ENCODE data around the gene OR5H1. TPM values are rescaled to one million over a fixed set of nuclear protein-coding genes. Genes with fewer than 3 reads are reported as not detected.

The OR5H1 gene
- not detected in 2 replicates for polyA plus RNA-seq (2011; rRNA removed)
- not detected in 2 replicates for polyA minus RNA-seq (2011; rRNA and poly(A)+ RNA removed)

DNA sequence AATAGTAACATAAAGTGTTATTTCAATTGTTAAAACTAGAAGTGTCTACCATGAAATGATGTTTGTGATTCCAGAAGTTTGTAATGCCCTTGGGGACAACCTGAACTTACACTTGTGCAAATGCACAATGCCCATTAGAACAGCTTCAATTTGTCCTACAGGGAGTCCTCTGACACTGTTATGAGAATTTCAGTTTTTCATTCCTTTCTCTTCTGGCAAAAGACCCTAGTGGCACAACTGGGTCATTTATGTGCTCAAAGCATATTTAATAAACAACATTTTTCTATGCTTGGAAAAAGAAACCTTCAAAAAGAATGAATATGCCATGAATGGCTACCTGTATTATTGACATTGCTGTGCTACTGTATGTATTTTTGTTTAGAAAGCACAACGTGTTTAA, at the start of gene OR5H1:
Gene OR5H1 (plus strand): TSS at position 301 of the 400 bp plus-strand sequence. CDS start 1,977 bp downstream, outside the sequence.
- POLR2A ChIA-PET, result no interaction called here

DNA sequence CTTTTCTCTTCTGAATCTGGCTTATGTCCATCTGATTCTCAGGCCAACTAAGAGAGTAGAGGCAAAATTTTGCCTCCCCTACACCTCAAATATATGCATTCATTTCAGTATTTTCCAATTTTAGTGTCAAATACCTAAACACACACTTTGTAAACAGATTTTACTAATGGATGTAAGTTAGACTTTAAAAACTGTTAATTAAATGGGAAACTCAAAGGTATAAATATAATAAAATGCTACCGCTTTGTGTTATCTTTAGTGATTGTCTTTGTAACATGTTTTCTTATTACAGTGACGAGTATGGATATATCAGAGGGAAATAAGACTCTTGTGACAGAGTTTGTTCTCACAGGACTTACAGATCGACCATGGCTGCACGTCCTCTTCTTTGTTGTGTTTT, 43.6 kb upstream of the OR5H1 start, which contains the start of gene OR5AC2:
Gene OR5AC2 (plus strand): TSS at position 301 of the 400 bp plus-strand sequence. CDS start 0 bp downstream, at position 301.
- H3K4me3 ChIP-seq (ENCODE audit: low read depth, low read length), result no peak within 1 kb of the TSS
- H3K9me3 ChIP-seq (ENCODE audit: control insufficient read depth, insufficient read depth, low read length), result no peaks in the 10 kb centered on the region; the same call in 1 of the 2 replicates
- no peak within 1 kb of the TSS for H3K27ac ChIP-seq (ENCODE audit: low read depth, low read length)
- ChIA-PET POLR2A (no interaction called here), CTCF (no interaction called here)
- TF ChIP-seq, protein P1, sequence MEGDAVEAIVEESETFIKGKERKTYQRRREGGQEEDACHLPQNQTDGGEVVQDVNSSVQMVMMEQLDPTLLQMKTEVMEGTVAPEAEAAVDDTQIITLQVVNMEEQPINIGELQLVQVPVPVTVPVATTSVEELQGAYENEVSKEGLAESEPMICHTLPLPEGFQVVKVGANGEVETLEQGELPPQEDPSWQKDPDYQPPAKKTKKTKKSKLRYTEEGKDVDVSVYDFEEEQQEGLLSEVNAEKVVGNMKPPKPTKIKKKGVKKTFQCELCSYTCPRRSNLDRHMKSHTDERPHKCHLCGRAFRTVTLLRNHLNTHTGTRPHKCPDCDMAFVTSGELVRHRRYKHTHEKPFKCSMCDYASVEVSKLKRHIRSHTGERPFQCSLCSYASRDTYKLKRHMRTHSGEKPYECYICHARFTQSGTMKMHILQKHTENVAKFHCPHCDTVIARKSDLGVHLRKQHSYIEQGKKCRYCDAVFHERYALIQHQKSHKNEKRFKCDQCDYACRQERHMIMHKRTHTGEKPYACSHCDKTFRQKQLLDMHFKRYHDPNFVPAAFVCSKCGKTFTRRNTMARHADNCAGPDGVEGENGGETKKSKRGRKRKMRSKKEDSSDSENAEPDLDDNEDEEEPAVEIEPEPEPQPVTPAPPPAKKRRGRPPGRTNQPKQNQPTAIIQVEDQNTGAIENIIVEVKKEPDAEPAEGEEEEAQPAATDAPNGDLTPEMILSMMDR (IDR thresholded peaks at IDR 0.05; ENCODE audit: low read depth, low read length), result no peak
- H3K27me3 ChIP-seq (ENCODE audit: control insufficient read depth, insufficient read depth, low read length), result no peaks in the 10 kb centered on the region
- no peak for DNase-seq (ENCODE audit: low read depth, low spot score)

More for the DNA sequence above, at the start of gene OR5H1:
- CTCF ChIA-PET, result no interaction called here
- TF ChIP-seq, protein P1 (IDR thresholded peaks at IDR 0.05; ENCODE audit: low read depth, low read length), result no peak
- Histone ChIP-seq H3K9me3 (ENCODE audit: control insufficient read depth, insufficient read depth, low read length) (no peaks in the 10 kb centered on the region), H3K27me3 (ENCODE audit: control insufficient read depth, insufficient read depth, low read length) (no peaks in the 10 kb centered on the region), H3K4me3 (ENCODE audit: low read depth, low read length) (no peak within 1 kb of the TSS), H3K27ac (ENCODE audit: low read depth, low read length) (no peak within 1 kb of the TSS)
- no peak for DNase-seq (ENCODE audit: low read depth, low spot score)

DNA sequence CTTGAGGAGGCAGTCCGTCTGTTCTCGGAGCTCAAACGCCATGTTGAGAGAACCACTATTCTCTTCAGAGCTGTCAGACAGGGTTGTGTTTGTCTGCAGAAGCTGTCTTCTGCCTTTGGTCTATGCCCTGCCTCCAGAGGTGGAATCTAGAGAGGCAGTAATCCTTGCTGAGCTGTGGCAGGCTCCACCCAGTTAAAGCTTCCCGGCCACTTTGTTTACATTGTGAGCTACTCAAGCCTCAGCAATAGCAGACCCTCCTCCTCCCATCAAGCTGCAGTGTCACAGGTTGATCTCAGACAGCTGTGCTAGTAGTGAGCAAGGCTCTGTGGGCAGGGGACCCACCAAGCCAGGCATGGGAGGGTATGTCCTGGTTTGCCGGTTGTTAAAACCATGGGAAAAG, 34.6 kb upstream of the OR5H1 start:
- no peak overlapping the region for H3K4me3 ChIP-seq (ENCODE audit: low read depth, low read length)
- H3K27ac ChIP-seq (ENCODE audit: low read depth, low read length), result no peak overlapping the region
- ChIA-PET CTCF (no interaction called here), POLR2A (no interaction called here)
- no peaks in the 10 kb centered on the region for H3K9me3 ChIP-seq (ENCODE audit: control insufficient read depth, insufficient read depth, low read length)
- H3K27me3 ChIP-seq (ENCODE audit: control insufficient read depth, insufficient read depth, low read length), result no peaks in the 10 kb centered on the region
- no peak for DNase-seq (ENCODE audit: low read depth, low spot score)
- TF ChIP-seq, protein P1 (IDR thresholded peaks at IDR 0.05; ENCODE audit: low read depth, low read length), result no peak

DNA sequence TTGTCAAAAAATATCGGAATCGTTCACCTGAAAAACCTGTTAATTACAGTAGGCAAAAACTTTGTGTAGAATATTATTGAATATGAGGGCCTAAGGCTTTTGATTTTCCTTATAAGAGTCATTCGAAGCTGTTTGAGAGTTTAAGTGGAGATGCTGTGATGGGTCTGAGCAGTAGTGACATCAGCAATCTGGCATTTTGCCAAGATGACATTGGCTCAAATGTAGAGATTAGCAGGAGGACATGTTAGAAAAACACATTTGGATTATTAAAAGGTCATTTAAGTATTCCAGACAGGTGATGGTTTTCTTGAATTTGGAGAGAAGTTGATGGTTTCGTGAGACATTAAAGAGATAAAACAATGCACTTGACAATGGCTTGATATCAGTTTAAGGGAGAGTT, 30.7 kb upstream of the OR5H1 start:
- ChIA-PET POLR2A (no interaction called here), CTCF (no interaction called here)
- DNase-seq (ENCODE audit: low read depth, low spot score), result no peak
- H3K27ac ChIP-seq (ENCODE audit: low read depth, low read length), result no peak overlapping the region
- H3K27me3 ChIP-seq (ENCODE audit: control insufficient read depth, insufficient read depth, low read length), result no peaks in the 10 kb centered on the region
- TF ChIP-seq, protein P1 (IDR thresholded peaks at IDR 0.05; ENCODE audit: low read depth, low read length), result no peak
- no peak overlapping the region for H3K4me3 ChIP-seq (ENCODE audit: low read depth, low read length)
- H3K9me3 ChIP-seq (ENCODE audit: control insufficient read depth, insufficient read depth, low read length), result no peaks in the 10 kb centered on the region

DNA sequence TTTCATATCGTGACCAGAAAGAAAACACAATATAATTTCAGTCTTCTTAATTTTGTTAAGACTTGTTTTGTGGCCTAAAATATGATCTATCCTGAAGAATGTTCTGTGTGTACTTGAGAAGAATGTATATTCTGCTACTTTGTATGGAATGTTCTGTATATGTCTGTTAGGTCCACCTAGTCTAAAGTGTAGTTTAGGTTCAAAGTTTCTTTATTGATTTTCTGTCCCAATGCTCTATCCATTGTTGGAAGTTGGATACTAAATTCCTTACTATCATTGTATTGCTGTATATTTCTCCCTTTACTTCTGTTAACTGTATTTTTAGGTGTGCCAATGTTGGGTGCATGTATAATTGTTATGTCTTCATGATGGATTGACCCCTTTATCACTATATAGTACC, 22.4 kb upstream of the OR5H1 start:
- Histone ChIP-seq H3K4me3 (ENCODE audit: low read depth, low read length) (no peak overlapping the region), H3K9me3 (ENCODE audit: control insufficient read depth, insufficient read depth, low read length) (peaks cover 8% of the 10 kb centered on the region; the same call in 1 of the 2 replicates), H3K27ac (ENCODE audit: low read depth, low read length) (no peak overlapping the region), H3K27me3 (ENCODE audit: control insufficient read depth, insufficient read depth, low read length) (no peaks in the 10 kb centered on the region)
- DNase-seq (ENCODE audit: low read depth, low spot score), result no peak
- POLR2A ChIA-PET, result no interaction called here
- TF ChIP-seq, protein P1 (IDR thresholded peaks at IDR 0.05; ENCODE audit: low read depth, low read length), result no peak
- CTCF ChIA-PET, result no interaction called here

Measured in AG04450 (cell line).